Mesenchymal stem cell (in vitro differentiated cells and primary cell): ENCODE results near the gene MYL3.

ENCODE experiments used
- DNase-seq: peaks from one replicate; pipeline ENCODE4 v3.0.0-alpha.2; 2013
- H2AFZ ChIP-seq: one replicate; pipeline ENCODE4 v1.6.1; 2013; ENCODE audit warnings: low read depth, mild to moderate bottlenecking, control low read depth, inconsistent platforms, low read length, moderate library complexity
- H2AK5ac ChIP-seq: 2 replicates; pipeline ENCODE4 v1.6.1; 2013; ENCODE audit warnings: low read length, moderate library complexity, mild to moderate bottlenecking, inconsistent platforms; ENCODE audit not compliant: severe bottlenecking
- H2BK120ac ChIP-seq: one replicate; pipeline ENCODE4 v1.6.1; 2013; ENCODE audit warnings: low read depth, mild to moderate bottlenecking, inconsistent platforms, low read length, moderate library complexity
- H2BK12ac ChIP-seq, 2 experiments: one replicate each; pipeline ENCODE4 v1.6.1; 2013; ENCODE audit warnings: inconsistent platforms in 2 of 2, low read length in 2 of 2, mild to moderate bottlenecking in 2 of 2, moderate library complexity in 2 of 2, control low read depth in 1 of 2
- H2BK15ac ChIP-seq: one replicate; pipeline ENCODE4 v1.6.1; 2013; ENCODE audit warnings: mild to moderate bottlenecking, low read depth, inconsistent platforms; ENCODE audit not compliant: poor library complexity, severe bottlenecking
- H2BK5ac ChIP-seq: 2 replicates; pipeline ENCODE4 v1.6.1; 2013; ENCODE audit warnings: low read depth, mild to moderate bottlenecking, low read length, control low read depth, inconsistent platforms; ENCODE audit not compliant: poor library complexity, severe bottlenecking
- H3K14ac ChIP-seq, 2 experiments: one replicate each; pipeline ENCODE4 v1.6.1; 2013; ENCODE audit warnings: inconsistent platforms in 2 of 2, low read length in 2 of 2, control low read depth in 1 of 2, mild to moderate bottlenecking in 1 of 2, moderate library complexity in 1 of 2
- H3K18ac ChIP-seq, 2 experiments: one replicate each; pipeline ENCODE4 v1.6.1; 2013; ENCODE audit warnings: inconsistent platforms in 2 of 2, low read length in 2 of 2, control low read depth in 1 of 2, low read depth in 1 of 2, mild to moderate bottlenecking in 1 of 2
- H3K23ac ChIP-seq, 2 experiments: one replicate each; pipeline ENCODE4 v1.6.1; 2013; ENCODE audit warnings: inconsistent platforms in 2 of 2, low read length in 2 of 2, mild to moderate bottlenecking in 2 of 2, moderate library complexity in 2 of 2, control low read depth in 1 of 2
- H3K27ac ChIP-seq: 2 replicates; pipeline ENCODE4 v1.5.1; 2013; ENCODE audit warnings: mild to moderate bottlenecking, moderate library complexity, low read length, control low read depth, inconsistent platforms; ENCODE audit not compliant: poor library complexity, severe bottlenecking
- H3K27me3 ChIP-seq, 2 experiments: 2 replicates each; pipeline versions ENCODE4 v1.6.1 to v1.7.0; 2013; ENCODE audit warnings: low read length in 2 of 2, mild to moderate bottlenecking in 2 of 2, moderate library complexity in 2 of 2, control low read depth in 1 of 2, inconsistent platforms in 1 of 2; ENCODE audit not compliant: control insufficient read depth in 1 of 2, insufficient read depth in 1 of 2
- H3K36me3 ChIP-seq, 2 experiments: 2 replicates each; pipeline versions ENCODE4 v1.6.1 to v1.7.0; 2013; ENCODE audit warnings: low read length in 2 of 2, control low read depth in 1 of 2, inconsistent platforms in 1 of 2, low read depth in 1 of 2, mild to moderate bottlenecking in 1 of 2; ENCODE audit not compliant: insufficient read depth in 2 of 2, control insufficient read depth in 1 of 2
- H3K4ac ChIP-seq, 2 experiments: one replicate each; pipeline ENCODE4 v1.6.1; 2013; ENCODE audit warnings: inconsistent platforms in 2 of 2, low read length in 2 of 2, mild to moderate bottlenecking in 2 of 2, moderate library complexity in 2 of 2, control low read depth in 1 of 2, low read depth in 1 of 2
- H3K4me1 ChIP-seq: 2 replicates; pipeline ENCODE4 v1.6.1; 2013; ENCODE audit warnings: low read depth, low read length, control low read depth; ENCODE audit not compliant: control insufficient read depth, insufficient read depth
- H3K4me2 ChIP-seq: 2 replicates; pipeline ENCODE4 v1.6.1; 2013; ENCODE audit warnings: low read length, mild to moderate bottlenecking, inconsistent platforms; ENCODE audit not compliant: poor library complexity, severe bottlenecking
- H3K4me3 ChIP-seq, 2 experiments: 2 replicates each; pipeline versions ENCODE4 v1.5.1 to v1.7.0; 2013; ENCODE audit warnings: low read length in 2 of 2, mild to moderate bottlenecking in 2 of 2, control low read depth in 1 of 2, low read depth in 1 of 2; ENCODE audit not compliant: insufficient read depth in 1 of 2
- H3K79me1 ChIP-seq: replicated peaks from 2 replicates; pipeline ENCODE4 v1.6.1; 2013; ENCODE audit warnings: mild to moderate bottlenecking, control low read depth, low read length, inconsistent platforms; ENCODE audit not compliant: poor library complexity, severe bottlenecking
- H3K9ac ChIP-seq: 2 replicates; pipeline ENCODE4 v1.7.0; 2013; ENCODE audit warnings: mild to moderate bottlenecking, low read length, moderate library complexity
- H3K9me3 ChIP-seq: 2 replicates; pipeline ENCODE4 v1.7.0; 2013; ENCODE audit warnings: mild to moderate bottlenecking, low read length; ENCODE audit not compliant: control insufficient read depth
- H4K8ac ChIP-seq: one replicate; pipeline ENCODE4 v1.6.1; 2013; ENCODE audit warnings: inconsistent platforms, mild to moderate bottlenecking, low read length, moderate library complexity
- H4K91ac ChIP-seq: one replicate; pipeline ENCODE4 v1.6.1; 2013; ENCODE audit warnings: mild to moderate bottlenecking, low read length, inconsistent platforms
- WGBS: methylation state at CpG from one replicate; pipeline ENCODE4 v1.1.7; 2013; ENCODE audit warnings: mixed read lengths; 5-methylcytosine and 5-hydroxymethylcytosine counted together

MYL3 gene

DNA sequence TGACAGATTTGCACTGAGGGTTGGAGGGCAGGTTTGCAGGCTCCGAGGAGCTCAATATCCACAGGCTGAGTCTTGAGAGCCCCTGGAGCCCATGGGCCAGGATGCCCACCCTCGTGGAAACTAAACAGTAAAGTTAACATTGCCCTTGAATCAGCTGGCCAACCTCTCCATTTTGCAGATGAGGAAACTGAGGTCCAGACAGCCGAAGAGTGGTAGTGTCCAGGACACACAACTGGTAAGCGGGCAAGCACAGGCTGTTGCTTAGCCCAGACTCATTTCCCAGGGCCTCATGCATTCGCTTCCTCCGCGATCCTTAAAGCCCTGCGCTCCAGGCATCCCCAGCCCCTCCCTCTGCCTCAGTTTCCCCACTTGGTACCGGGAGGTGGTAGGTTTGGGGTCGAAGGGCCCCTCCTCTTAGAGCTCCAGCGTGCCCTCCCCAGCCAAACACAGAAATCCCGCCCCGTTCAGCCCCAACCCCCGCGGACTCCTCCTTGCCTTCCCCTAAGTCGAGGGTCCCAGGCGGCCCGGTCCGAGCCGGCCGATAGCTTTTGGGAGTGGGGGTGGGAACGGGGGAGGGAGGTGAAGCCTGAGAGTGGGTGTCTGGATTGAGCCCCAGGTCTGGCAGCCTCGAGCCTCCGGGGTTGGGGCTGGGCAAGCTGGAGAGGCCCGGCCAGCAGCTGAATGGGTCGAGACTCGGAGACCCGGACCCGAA lies 17.8 kb upstream of the MYL3 start:
- Histone ChIP-seq H2BK120ac (no peak overlapping the region), H3K36me3 (no peaks in the 10 kb centered on the region), H2BK5ac (no peak overlapping the region), H3K79me1 (no peaks in the 10 kb centered on the region), H3K27ac (no peak overlapping the region), H3K4me1 (peaks cover 50% of the 10 kb centered on the region), H3K14ac (no peak overlapping the region), H3K18ac (no peak overlapping the region), H4K91ac (no peak overlapping the region), H3K4me3 (peak overlapping the region; percentile 26 to 47), H3K27me3 (peaks cover 38 to 50% of the 10 kb centered on the region in 2 experiments), H2AFZ (no peak overlapping the region), H2AK5ac (no peak overlapping the region), H3K9me3 (no peaks in the 10 kb centered on the region), H4K8ac (no peak overlapping the region), H3K23ac (no peak overlapping the region), H3K4ac (no peak overlapping the region), H3K9ac (no peak overlapping the region), H2BK15ac (peak overlapping the region; percentile 13), H3K4me2 (peak overlapping the region; percentile 82), H2BK12ac (no peak overlapping the region)
- 28% methylated on average over 19 of the region's 29 CpGs for WGBS
- DNase-seq: no peak

DNA sequence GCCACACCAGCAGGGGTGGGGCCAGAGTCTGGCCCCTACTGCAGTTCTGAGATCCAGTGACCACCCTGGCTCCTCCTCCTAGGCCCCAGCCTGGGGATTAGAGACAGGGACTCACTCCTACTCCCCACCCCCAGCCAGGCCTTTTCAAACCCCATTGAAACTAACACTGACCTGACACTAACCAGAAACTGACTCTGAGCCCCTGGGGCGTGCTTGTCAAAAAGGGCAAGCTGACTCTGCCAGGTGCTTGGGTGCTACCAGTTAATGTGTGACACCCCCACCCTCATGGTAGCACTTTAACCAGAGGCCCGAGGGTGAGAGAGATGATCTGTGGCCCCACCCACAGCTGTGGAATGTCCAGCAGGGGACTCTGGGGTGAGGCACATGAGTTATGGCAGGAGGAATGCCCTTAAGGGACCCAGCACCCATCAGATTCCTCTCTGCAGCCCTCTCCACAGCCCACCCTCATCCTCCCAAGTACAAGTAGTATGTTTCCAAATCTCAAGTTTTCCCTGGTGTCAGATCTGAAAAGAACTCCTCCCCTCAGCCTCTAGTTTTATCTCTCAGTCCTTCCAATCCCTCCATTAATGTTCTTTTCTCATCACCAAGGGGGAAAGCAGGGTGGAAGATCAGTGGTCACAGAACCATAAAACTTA lies 15.7 kb upstream of the MYL3 start:
- H3K79me1 ChIP-seq: no peaks in the 10 kb centered on the region
- H3K9ac ChIP-seq: no peak overlapping the region
- no peak overlapping the region for H2BK120ac ChIP-seq
- no peak overlapping the region for H3K14ac ChIP-seq
- H2AFZ ChIP-seq: no peak overlapping the region
- peak overlapping the region in 1 of 2 experiments; percentile 35 for H3K18ac ChIP-seq
- H2BK15ac ChIP-seq: no peak overlapping the region
- H3K23ac ChIP-seq: no peak overlapping the region
- H2BK5ac ChIP-seq: no peak overlapping the region
- 88% methylated on average over 1 of the region's 2 CpGs for WGBS
- no peak overlapping the region for H3K4me3 ChIP-seq
- peak overlapping the region; percentile 34 for H2AK5ac ChIP-seq
- no peak overlapping the region for H2BK12ac ChIP-seq
- H3K9me3 ChIP-seq: no peaks in the 10 kb centered on the region
- H3K36me3 ChIP-seq: no peaks in the 10 kb centered on the region
- peaks cover 60% of the 10 kb centered on the region for H3K4me1 ChIP-seq
- H4K8ac ChIP-seq: no peak overlapping the region
- H3K27ac ChIP-seq: no peak overlapping the region
- H4K91ac ChIP-seq: no peak overlapping the region
- H3K27me3 ChIP-seq: peaks cover 25 to 40% of the 10 kb centered on the region in 2 experiments
- H3K4me2 ChIP-seq: no peak overlapping the region
- no peak for DNase-seq
- no peak overlapping the region for H3K4ac ChIP-seq

DNA sequence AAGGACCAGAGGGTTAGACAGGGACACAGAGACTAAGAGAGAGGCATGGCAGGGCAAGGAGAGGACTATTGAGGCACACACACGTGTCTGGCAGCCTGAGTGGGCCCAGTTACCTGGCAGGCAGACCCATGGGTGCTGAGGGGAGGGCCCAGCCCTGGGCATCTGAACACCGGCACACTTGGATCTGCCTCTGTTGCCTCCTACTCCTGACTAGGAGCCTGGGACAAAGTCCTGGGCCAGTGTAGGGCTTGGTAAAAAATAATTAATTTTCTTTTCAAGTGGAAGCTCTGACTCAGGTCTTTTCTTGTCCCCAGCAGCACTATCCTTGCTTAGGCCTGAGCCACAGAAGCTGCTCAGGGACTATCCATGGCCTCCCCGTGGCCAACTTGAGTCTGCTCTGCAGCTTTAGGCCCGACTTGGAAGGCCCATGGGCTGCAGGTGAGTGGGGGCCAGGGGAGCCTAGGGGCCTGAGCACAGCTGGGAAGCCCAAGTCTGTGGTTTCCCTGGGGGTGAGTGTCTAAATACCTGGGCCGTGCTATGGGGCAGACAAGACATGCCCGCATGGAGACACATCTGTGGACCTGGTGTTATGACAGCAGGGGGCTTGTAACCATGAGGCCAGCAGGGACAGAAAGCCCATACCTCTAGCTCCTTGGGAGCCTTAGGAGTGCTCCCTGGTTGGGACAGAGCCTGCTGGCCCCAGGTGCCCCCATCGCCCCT lies 14.3 kb upstream of the MYL3 start, which contains the start of gene PTH1R:
Gene PTH1R, plus strand, starts transcription at position 316 of the 720 bp plus-strand sequence. CDS start 5,839 bp downstream, outside the sequence.
- H3K9me3 ChIP-seq: no peaks in the 10 kb centered on the region
- H3K36me3 ChIP-seq: no peaks in the 10 kb centered on the region
- peak within 1 kb of the TSS; percentile 25 to 35 for H3K18ac ChIP-seq
- H3K9ac ChIP-seq: no peak within 1 kb of the TSS
- no peak within 1 kb of the TSS for H3K23ac ChIP-seq
- no peak within 1 kb of the TSS for H3K14ac ChIP-seq
- no peak within 1 kb of the TSS for H4K91ac ChIP-seq
- H3K4me2 ChIP-seq: no peak within 1 kb of the TSS
- peaks cover 61% of the 10 kb centered on the region for H3K4me1 ChIP-seq
- no peak within 1 kb of the TSS for H3K4ac ChIP-seq
- H3K79me1 ChIP-seq: no peaks in the 10 kb centered on the region
- H2BK12ac ChIP-seq: no peak within 1 kb of the TSS
- H2BK5ac ChIP-seq: no peak within 1 kb of the TSS
- H4K8ac ChIP-seq: no peak within 1 kb of the TSS
- H2AFZ ChIP-seq: no peak within 1 kb of the TSS
- H3K27ac ChIP-seq: no peak within 1 kb of the TSS
- no peak within 1 kb of the TSS for H2BK15ac ChIP-seq
- DNase-seq: no peak
- 74% methylated on average over 7 of the region's 7 CpGs for WGBS
- H3K4me3 ChIP-seq: no peak within 1 kb of the TSS
- H3K27me3 ChIP-seq: peaks cover 33 to 44% of the 10 kb centered on the region in 2 experiments
- H2BK120ac ChIP-seq: no peak within 1 kb of the TSS
- peak within 1 kb of the TSS; percentile 34 for H2AK5ac ChIP-seq
